H9 (cell line): ENCODE data around the gene KCNJ15. TPM values are rescaled to one million over a fixed set of nuclear protein-coding genes. Genes with fewer than 3 reads are reported as not detected.

Experiments
- DNase-seq: peaks from one replicate; pipeline ENCODE4 v3.0.0-alpha.2; 2017
- H2AFZ ChIP-seq: one replicate; pipeline ENCODE4 v1.6.1; 2013; ENCODE audit warnings: mild to moderate bottlenecking, low read length, control low read depth, moderate library complexity
- H2AK5ac ChIP-seq: 2 replicates; pipeline ENCODE4 v1.6.1; 2013; ENCODE audit warnings: low read length, control low read depth, mixed read lengths; ENCODE audit not compliant: insufficient read length
- H2BK120ac ChIP-seq: one replicate; pipeline ENCODE4 v1.6.1; 2013; ENCODE audit warnings: low read depth, mild to moderate bottlenecking, low read length, control low read depth, inconsistent platforms; ENCODE audit not compliant: poor library complexity, severe bottlenecking
- H2BK12ac ChIP-seq: 2 replicates; pipeline ENCODE4 v1.6.1; 2013; ENCODE audit warnings: low read length, control low read depth, mixed read lengths, low read depth; ENCODE audit not compliant: insufficient read length
- H2BK15ac ChIP-seq: 2 replicates; pipeline ENCODE4 v1.6.1; 2013; ENCODE audit warnings: low read depth, low read length, control low read depth
- H2BK20ac ChIP-seq: one replicate; pipeline ENCODE4 v1.6.1; 2013; ENCODE audit warnings: low read depth, mild to moderate bottlenecking, low read length, control low read depth, inconsistent platforms; ENCODE audit not compliant: poor library complexity, severe bottlenecking
- H2BK5ac ChIP-seq: 2 replicates; pipeline ENCODE4 v1.6.1; 2013; ENCODE audit warnings: low read length, control low read depth, mixed read lengths; ENCODE audit not compliant: insufficient read length
- H3K14ac ChIP-seq: 2 replicates; pipeline ENCODE4 v1.6.1; 2013; ENCODE audit warnings: low read length, control low read depth; ENCODE audit not compliant: insufficient read depth
- H3K18ac ChIP-seq: 2 replicates; pipeline ENCODE4 v1.6.1; 2013; ENCODE audit warnings: low read depth, mild to moderate bottlenecking, mixed read lengths, low read length, control low read depth; ENCODE audit not compliant: insufficient read length
- H3K23ac ChIP-seq: 2 replicates; pipeline ENCODE4 v1.6.1; 2013; ENCODE audit warnings: low read length, control low read depth, mixed read lengths, low read depth; ENCODE audit not compliant: insufficient read length
- H3K23me2 ChIP-seq: 2 replicates; pipeline ENCODE4 v1.6.1; 2013; ENCODE audit warnings: low read depth, mild to moderate bottlenecking, mixed read lengths, low read length, control low read depth; ENCODE audit not compliant: insufficient read length, poor library complexity, severe bottlenecking
- H3K27ac ChIP-seq: 2 replicates; pipeline ENCODE4 v1.5.1; 2013; ENCODE audit warnings: low read length, control low read depth, mixed read lengths, low read depth; ENCODE audit not compliant: insufficient read length
- H3K27me3 ChIP-seq: 2 replicates; pipeline ENCODE4 v1.6.1; 2013; ENCODE audit warnings: low read length, control low read depth, inconsistent platforms; ENCODE audit not compliant: insufficient read depth
- H3K4ac ChIP-seq: 2 replicates; pipeline ENCODE4 v1.6.1; 2013; ENCODE audit warnings: low read depth, mild to moderate bottlenecking, control low read depth, inconsistent platforms, low read length, moderate library complexity
- H3K4me1 ChIP-seq: 2 replicates; pipeline ENCODE4 v1.6.1; 2013; ENCODE audit warnings: low read length, control low read depth, inconsistent platforms; ENCODE audit not compliant: insufficient read depth
- H3K4me2 ChIP-seq: 2 replicates; pipeline ENCODE4 v1.6.1; 2013; ENCODE audit warnings: low read length, control low read depth, mixed read lengths; ENCODE audit not compliant: insufficient read length, insufficient read depth
- H3K56ac ChIP-seq: 2 replicates; pipeline ENCODE4 v1.6.1; 2013; ENCODE audit warnings: low read depth, mild to moderate bottlenecking, mixed read lengths, low read length, control low read depth; ENCODE audit not compliant: insufficient read length
- H3K79me1 ChIP-seq: 2 replicates; pipeline ENCODE4 v1.6.1; 2013; ENCODE audit warnings: low read depth, mild to moderate bottlenecking, moderate library complexity, low read length, control low read depth, inconsistent platforms; ENCODE audit not compliant: insufficient read depth, poor library complexity, severe bottlenecking
- H3K79me2 ChIP-seq: 2 replicates; pipeline ENCODE4 v1.6.1; 2013; ENCODE audit warnings: low read length, control low read depth, inconsistent platforms; ENCODE audit not compliant: insufficient read depth
- H3K9ac ChIP-seq: 2 replicates; pipeline ENCODE4 v1.6.1; 2013; ENCODE audit warnings: low read length, control low read depth, mixed read lengths; ENCODE audit not compliant: insufficient read length; ENCODE audit errors: extremely low read depth
- H3K9me3 ChIP-seq: one replicate; pipeline ENCODE4 v1.6.1; 2013; ENCODE audit warnings: low read depth, low read length, inconsistent platforms; ENCODE audit not compliant: control insufficient read depth
- H3T11ph ChIP-seq: one replicate; pipeline ENCODE4 v1.6.1; 2013; ENCODE audit warnings: mild to moderate bottlenecking, low read length, control low read depth, inconsistent platforms
- H4K20me1 ChIP-seq: one replicate; pipeline ENCODE4 v1.6.1; 2013; ENCODE audit not compliant: control insufficient read depth, insufficient read length, insufficient read depth
- H4K5ac ChIP-seq: 2 replicates; pipeline ENCODE4 v1.6.1; 2013; ENCODE audit warnings: low read depth, mild to moderate bottlenecking, mixed read lengths, low read length, control low read depth; ENCODE audit not compliant: insufficient read length
- H4K8ac ChIP-seq: replicated peaks from 2 replicates; pipeline ENCODE4 v1.6.1; 2013; ENCODE audit warnings: low read length, control low read depth, mixed read lengths, low read depth; ENCODE audit not compliant: insufficient read length
- H4K91ac ChIP-seq: 2 replicates; pipeline ENCODE4 v1.6.1; 2013; ENCODE audit warnings: low read depth, mild to moderate bottlenecking, moderate library complexity, mixed read lengths, low read length, control low read depth; ENCODE audit not compliant: insufficient read length
- H3K27ac Mint-ChIP-seq, 3 experiments: 2 replicates in 2 of 3; 3 replicates in 1 of 3; pipeline ENCODE4 v1.8.0; 2020 to 2021; ENCODE audit warnings: mixed read lengths in 3 of 3, mild to moderate bottlenecking in 1 of 3, moderate library complexity in 1 of 3
- H3K27me3 Mint-ChIP-seq: 2 replicates; pipeline ENCODE4 v1.8.0; 2021; ENCODE audit warnings: low read depth, mild to moderate bottlenecking, moderate library complexity, mixed read lengths
- H3K36me3 Mint-ChIP-seq, 3 experiments: 2 replicates in 2 of 3; 3 replicates in 1 of 3; pipeline ENCODE4 v1.8.0; 2020 to 2021; ENCODE audit warnings: low read depth in 3 of 3, mixed read lengths in 3 of 3; ENCODE audit not compliant: insufficient read depth in 1 of 3
- H3K4me1 Mint-ChIP-seq, 2 experiments: 2 replicates each; pipeline ENCODE4 v1.8.0; 2020; ENCODE audit warnings: mixed read lengths in 2 of 2
- H3K4me3 Mint-ChIP-seq, 2 experiments: 2 replicates in 1 of 2; 3 replicates in 1 of 2; pipeline ENCODE4 v1.8.0; 2020 to 2021; ENCODE audit warnings: mild to moderate bottlenecking in 2 of 2, mixed read lengths in 2 of 2, moderate library complexity in 1 of 2
- H3K9me3 Mint-ChIP-seq, 2 experiments: 2 replicates in 1 of 2; 3 replicates in 1 of 2; pipeline ENCODE4 v1.8.0; 2020; ENCODE audit warnings: mild to moderate bottlenecking in 2 of 2, mixed read lengths in 2 of 2, moderate library complexity in 1 of 2
- WGBS: extraction: QIAGEN DNeasy Blood & Tissue Kit; methylation state at CpG from one replicate; pipeline ENCODE4 v1.1.7; 2013; ENCODE audit warnings: missing lambda C conversion rate, low lambda C conversion rate, mixed read lengths; ENCODE audit not compliant: insufficient read length; ENCODE audit errors: extremely low coverage; 5-methylcytosine and 5-hydroxymethylcytosine counted together
- total RNA-seq: library from RNA; stranded (reverse); gene quantifications from 2 replicates; pipeline ENCODE4 v1.2.1, GENCODE V29; 2021
- TF ChIP-seq, protein P1 (sequence below): fragments of 200-600 bp; sonication (generic); conservative IDR thresholded peaks from 3 replicates; pipeline ENCODE4 v1.8.0; 2021; ENCODE audit warnings: antibody characterized with exemption, mild to moderate bottlenecking

KCNJ15 gene
- total RNA-seq, 1 experiment from 2014 or later: not detected

- Histone ChIP-seq H3K18ac (no peak overlapping the region), H3T11ph (no peak overlapping the region), H3K9me3 (no peaks in the 10 kb centered on the region), H3K56ac (no peak overlapping the region), H4K91ac (no peak overlapping the region), H3K9ac (no peak overlapping the region), H2BK12ac (no peak overlapping the region), H2BK15ac (no peak overlapping the region), H2AK5ac (no peak overlapping the region), H3K4ac (no peak overlapping the region), H4K5ac (no peak overlapping the region), H3K79me1 (no peaks in the 10 kb centered on the region), H4K8ac (no peak overlapping the region), H3K27ac (no peak overlapping the region), H3K27me3 (no peaks in the 10 kb centered on the region), H4K20me1 (no peaks in the 10 kb centered on the region), H3K23me2 (no peaks in the 10 kb centered on the region), H2AFZ (no peak overlapping the region), H2BK20ac (no peak overlapping the region), H2BK5ac (no peak overlapping the region), H3K4me2 (no peak overlapping the region), H3K79me2 (no peaks in the 10 kb centered on the region), H3K4me1 (no peaks in the 10 kb centered on the region), H3K23ac (no peak overlapping the region), H3K14ac (no peak overlapping the region), H2BK120ac (no peak overlapping the region)
- H3K4me1 Mint-ChIP-seq: no peaks in the 10 kb centered on the region
- H3K9me3 Mint-ChIP-seq: peaks cover 0 to 2% of the 10 kb centered on the region in 2 experiments; a peak in 2 of 5 replicates
- H3K36me3 Mint-ChIP-seq: no peaks in the 10 kb centered on the region; a peak in 1 of 7 replicates
- no CpG with 5 or more reads among the region's 8 CpGs for whole genome bisulfite sequencing
- H3K27ac Mint-ChIP-seq: no peak overlapping the region
- TF ChIP-seq, protein P1, sequence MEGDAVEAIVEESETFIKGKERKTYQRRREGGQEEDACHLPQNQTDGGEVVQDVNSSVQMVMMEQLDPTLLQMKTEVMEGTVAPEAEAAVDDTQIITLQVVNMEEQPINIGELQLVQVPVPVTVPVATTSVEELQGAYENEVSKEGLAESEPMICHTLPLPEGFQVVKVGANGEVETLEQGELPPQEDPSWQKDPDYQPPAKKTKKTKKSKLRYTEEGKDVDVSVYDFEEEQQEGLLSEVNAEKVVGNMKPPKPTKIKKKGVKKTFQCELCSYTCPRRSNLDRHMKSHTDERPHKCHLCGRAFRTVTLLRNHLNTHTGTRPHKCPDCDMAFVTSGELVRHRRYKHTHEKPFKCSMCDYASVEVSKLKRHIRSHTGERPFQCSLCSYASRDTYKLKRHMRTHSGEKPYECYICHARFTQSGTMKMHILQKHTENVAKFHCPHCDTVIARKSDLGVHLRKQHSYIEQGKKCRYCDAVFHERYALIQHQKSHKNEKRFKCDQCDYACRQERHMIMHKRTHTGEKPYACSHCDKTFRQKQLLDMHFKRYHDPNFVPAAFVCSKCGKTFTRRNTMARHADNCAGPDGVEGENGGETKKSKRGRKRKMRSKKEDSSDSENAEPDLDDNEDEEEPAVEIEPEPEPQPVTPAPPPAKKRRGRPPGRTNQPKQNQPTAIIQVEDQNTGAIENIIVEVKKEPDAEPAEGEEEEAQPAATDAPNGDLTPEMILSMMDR: peak; percentile 61
- DNase-seq: no peak
- H3K27me3 Mint-ChIP-seq: no peaks in the 10 kb centered on the region
- no peak overlapping the region for H3K4me3 Mint-ChIP-seq
Measured at GRCh38 chr21:38333301-38334272, 76.8 kb downstream of the KCNJ15 start.
